DND-41 (cell line): ENCODE data around the gene THRB.

Experiments
- EZH2 ChIP-seq: IDR thresholded peaks from 3 replicates; pipeline ENCODE4 v1.6.1; 2012; ENCODE audit warnings: borderline replicate concordance, low read depth, mild to moderate bottlenecking, moderate library complexity, low read length, inconsistent platforms; ENCODE audit not compliant: severe bottlenecking
- TF ChIP-seq, protein P1 (sequence below): IDR thresholded peaks from 2 replicates; pipeline ENCODE4 v1.5.1; 2012; ENCODE audit warnings: borderline replicate concordance, low read length, moderate library complexity, mild to moderate bottlenecking; ENCODE audit not compliant: poor library complexity, severe bottlenecking; ENCODE audit errors: extremely low read depth

DNA sequence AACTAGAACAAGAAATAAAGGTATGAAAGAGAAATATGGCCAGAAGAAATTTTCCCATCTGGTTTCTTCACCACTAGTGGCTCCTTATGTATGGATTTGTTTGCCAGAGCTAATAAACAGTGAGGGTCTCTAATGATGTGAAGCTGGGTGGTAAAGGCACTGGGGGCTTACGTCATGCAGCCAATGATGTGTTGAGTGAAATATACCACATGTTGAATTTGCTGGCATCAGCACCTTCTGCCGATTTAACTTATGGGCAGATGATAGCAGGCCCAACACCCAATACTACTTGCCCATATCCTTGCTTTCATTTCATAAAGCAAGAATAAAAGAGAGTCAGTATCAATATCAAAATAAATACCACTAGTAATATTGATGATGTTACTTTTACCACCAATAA, 133.0 kb downstream of the THRB start:
- TF ChIP-seq EZH2, result no peak
- TF ChIP-seq, protein P1, sequence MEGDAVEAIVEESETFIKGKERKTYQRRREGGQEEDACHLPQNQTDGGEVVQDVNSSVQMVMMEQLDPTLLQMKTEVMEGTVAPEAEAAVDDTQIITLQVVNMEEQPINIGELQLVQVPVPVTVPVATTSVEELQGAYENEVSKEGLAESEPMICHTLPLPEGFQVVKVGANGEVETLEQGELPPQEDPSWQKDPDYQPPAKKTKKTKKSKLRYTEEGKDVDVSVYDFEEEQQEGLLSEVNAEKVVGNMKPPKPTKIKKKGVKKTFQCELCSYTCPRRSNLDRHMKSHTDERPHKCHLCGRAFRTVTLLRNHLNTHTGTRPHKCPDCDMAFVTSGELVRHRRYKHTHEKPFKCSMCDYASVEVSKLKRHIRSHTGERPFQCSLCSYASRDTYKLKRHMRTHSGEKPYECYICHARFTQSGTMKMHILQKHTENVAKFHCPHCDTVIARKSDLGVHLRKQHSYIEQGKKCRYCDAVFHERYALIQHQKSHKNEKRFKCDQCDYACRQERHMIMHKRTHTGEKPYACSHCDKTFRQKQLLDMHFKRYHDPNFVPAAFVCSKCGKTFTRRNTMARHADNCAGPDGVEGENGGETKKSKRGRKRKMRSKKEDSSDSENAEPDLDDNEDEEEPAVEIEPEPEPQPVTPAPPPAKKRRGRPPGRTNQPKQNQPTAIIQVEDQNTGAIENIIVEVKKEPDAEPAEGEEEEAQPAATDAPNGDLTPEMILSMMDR, result no peak
